HepG2 (cell line): Measurements from ENCODE around the gene PIK3C2B. TPM values are rescaled to one million over a fixed set of nuclear protein-coding genes. Genes with fewer than 3 reads are reported as not detected.

Experiments used
- ATF5 ChIP-seq: sonication (generic); formaldehyde crosslinking; IDR thresholded peaks from 2 replicates; pipeline ENCODE4 v1.4.0; 2020; ENCODE audit warnings: mild to moderate bottlenecking, low read depth, missing genetic modification reagents
- ATF7 ChIP-seq, 2 experiments: fragments of 450-650 bp in 1 of 2; sonication (generic) in 1 of 2; formaldehyde crosslinking in 1 of 2; IDR thresholded peaks; 2 replicates each; pipeline versions ENCODE4 v1.4.0 to v1.6.1; 2016 to 2020; ENCODE audit warnings: antibody characterized with exemption in 1 of 2, mild to moderate bottlenecking in 1 of 2, missing genetic modification reagents in 1 of 2
- CENPBD1 ChIP-seq: sonication (generic); formaldehyde crosslinking; IDR thresholded peaks from 2 replicates; pipeline ENCODE4 v1.8.0; 2022; ENCODE audit warnings: missing genetic modification reagents, low read depth, mild to moderate bottlenecking, borderline replicate concordance
- DR1 ChIP-seq: sonication (generic); formaldehyde crosslinking; IDR thresholded peaks from 2 replicates; pipeline ENCODE4 v1.8.0; 2021; ENCODE audit warnings: mild to moderate bottlenecking, missing genetic modification reagents, inconsistent platforms
- EEA1 ChIP-seq: sonication (generic); formaldehyde crosslinking; IDR thresholded peaks from 2 replicates; pipeline ENCODE4 v1.5.1; 2020; ENCODE audit warnings: mild to moderate bottlenecking, missing genetic modification reagents, borderline replicate concordance
- FLYWCH1 ChIP-seq: sonication (generic); formaldehyde crosslinking; IDR thresholded peaks from 2 replicates; pipeline ENCODE4 v1.8.1; 2023; ENCODE audit warnings: mild to moderate bottlenecking, missing genetic modification reagents
- FOXO1 ChIP-seq: sonication (generic); formaldehyde crosslinking; IDR thresholded peaks from 2 replicates; pipeline ENCODE4 v1.4.0; 2020; ENCODE audit warnings: missing genetic modification reagents
- GLI4 ChIP-seq: sonication (generic); formaldehyde crosslinking; IDR thresholded peaks from 2 replicates; pipeline ENCODE4 v1.5.1; 2020; ENCODE audit warnings: missing genetic modification reagents, mild to moderate bottlenecking, moderate library complexity, borderline replicate concordance
- MTF1 ChIP-seq: sonication (generic); formaldehyde crosslinking; IDR thresholded peaks from 2 replicates; pipeline ENCODE4 v1.5.0; 2020; ENCODE audit warnings: missing genetic modification reagents
- RARG ChIP-seq: sonication (generic); formaldehyde crosslinking; IDR thresholded peaks from 2 replicates; pipeline ENCODE4 v1.4.0; 2020; ENCODE audit warnings: low read depth, mild to moderate bottlenecking, missing genetic modification reagents
- SALL2 ChIP-seq: sonication (generic); formaldehyde crosslinking; IDR thresholded peaks from 2 replicates; pipeline ENCODE4 v1.8.1; 2023; ENCODE audit warnings: mild to moderate bottlenecking, missing genetic modification reagents, inconsistent platforms
- SNAPC2 ChIP-seq: sonication (generic); formaldehyde crosslinking; IDR thresholded peaks from 2 replicates; pipeline ENCODE4 v1.8.1; 2022; ENCODE audit warnings: mild to moderate bottlenecking, missing genetic modification reagents
- SRSF1 ChIP-seq: fragments of 200-400 bp; formaldehyde crosslinking; optimal IDR thresholded peaks from 2 replicates; pipeline ENCODE3; 2017; ENCODE audit warnings: mild to moderate bottlenecking, low read depth, low read length, moderate library complexity
- ZNF253 ChIP-seq: sonication (generic); formaldehyde crosslinking; IDR thresholded peaks from 2 replicates; pipeline ENCODE4 v1.8.0; 2022; ENCODE audit warnings: mild to moderate bottlenecking, missing genetic modification reagents, borderline replicate concordance
- ZNF382 ChIP-seq: sonication (generic); formaldehyde crosslinking; IDR thresholded peaks from 2 replicates; pipeline ENCODE4 v1.5.0; 2020; ENCODE audit warnings: missing genetic modification reagents, mild to moderate bottlenecking, borderline replicate concordance
- ZNF674 ChIP-seq: sonication (generic); formaldehyde crosslinking; IDR thresholded peaks from 2 replicates; pipeline ENCODE4 v1.5.0; 2020; ENCODE audit warnings: low read depth, mild to moderate bottlenecking, missing genetic modification reagents
- ZNF737 ChIP-seq: sonication (generic); formaldehyde crosslinking; IDR thresholded peaks from 2 replicates; pipeline ENCODE4 v1.5.0; 2020; ENCODE audit warnings: missing genetic modification reagents, mild to moderate bottlenecking, borderline replicate concordance
- polyA plus RNA-seq, 8 experiments: library from polyadenylated mRNA; depleted of rRNA in 3 of 8; stranded (reverse) in 7 of 8; unstranded in 1 of 8; fragments of >200 nt; fragmentation: Illumina TruSeq in 4 of 8; extraction: Trizol in 4 of 8; gene quantifications; 2 replicates each; pipeline versions ENCODE4 v1.2.1 to v1.2.3, GENCODE V29; 2011 to 2016; ENCODE audit warnings: low read depth in 4 of 8, missing spikeins in 1 of 8, mixed read lengths in 1 of 8; ENCODE audit not compliant: insufficient read depth in 1 of 8
- total RNA-seq, 5 experiments: library from RNA; depleted of rRNA; stranded (reverse); fragments of >200 nt; fragmentation: Illumina TruSeq; extraction: Trizol; gene quantifications; 2 replicates each; pipeline ENCODE4 v1.2.3, GENCODE V29; 2016; ENCODE audit warnings: low read depth in 1 of 5
- TF ChIP-seq, protein P1 (sequence below): sonication (generic); IDR thresholded peaks from 2 replicates; pipeline ENCODE4 v1.6.1; 2016; ENCODE audit warnings: low read depth, borderline replicate concordance
- TF ChIP-seq, protein P2 (sequence below): sonication (generic); formaldehyde crosslinking; IDR thresholded peaks from 2 replicates; pipeline ENCODE4 v1.4.0; 2020; ENCODE audit warnings: mild to moderate bottlenecking, missing genetic modification reagents

Gene PIK3C2B
- total and polyA plus RNA-seq, 2 of the 13 experiments (the other 11 are each of a cell fraction or from before 2014, with no cell fraction given), result 3.4 to 4.5 TPM

- TF ChIP-seq EEA1 (CRISPR knock-in tag) (no peak), RARG (CRISPR knock-in tag) (no peak), ATF7 (IDR thresholded peaks at IDR 0.05) (no peak), ATF7 (CRISPR knock-in tag; IDR thresholded peaks at IDR 0.05) (no peak), CENPBD1 (CRISPR knock-in tag) (no peak), SALL2 (CRISPR knock-in tag) (no peak), ZNF674 (no peak), SNAPC2 (CRISPR knock-in tag) (no peak), ATF5 (CRISPR knock-in tag) (no peak), SRSF1 (no peak), ZNF737 (CRISPR knock-in tag) (no peak), ZNF253 (CRISPR knock-in tag) (no peak), FOXO1 (CRISPR knock-in tag) (no peak), MTF1 (peak; percentile 47; the same call in 1 of the 2 replicates), DR1 (CRISPR knock-in tag) (no peak), FLYWCH1 (CRISPR knock-in tag) (no peak), GLI4 (CRISPR knock-in tag) (no peak), ZNF382 (CRISPR knock-in tag) (no peak)
- TF ChIP-seq, protein P1, sequence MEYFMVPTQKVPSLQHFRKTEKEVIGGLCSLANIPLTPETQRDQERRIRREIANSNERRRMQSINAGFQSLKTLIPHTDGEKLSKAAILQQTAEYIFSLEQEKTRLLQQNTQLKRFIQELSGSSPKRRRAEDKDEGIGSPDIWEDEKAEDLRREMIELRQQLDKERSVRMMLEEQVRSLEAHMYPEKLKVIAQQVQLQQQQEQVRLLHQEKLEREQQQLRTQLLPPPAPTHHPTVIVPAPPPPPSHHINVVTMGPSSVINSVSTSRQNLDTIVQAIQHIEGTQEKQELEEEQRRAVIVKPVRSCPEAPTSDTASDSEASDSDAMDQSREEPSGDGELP, result no peak
- TF ChIP-seq, protein P2, sequence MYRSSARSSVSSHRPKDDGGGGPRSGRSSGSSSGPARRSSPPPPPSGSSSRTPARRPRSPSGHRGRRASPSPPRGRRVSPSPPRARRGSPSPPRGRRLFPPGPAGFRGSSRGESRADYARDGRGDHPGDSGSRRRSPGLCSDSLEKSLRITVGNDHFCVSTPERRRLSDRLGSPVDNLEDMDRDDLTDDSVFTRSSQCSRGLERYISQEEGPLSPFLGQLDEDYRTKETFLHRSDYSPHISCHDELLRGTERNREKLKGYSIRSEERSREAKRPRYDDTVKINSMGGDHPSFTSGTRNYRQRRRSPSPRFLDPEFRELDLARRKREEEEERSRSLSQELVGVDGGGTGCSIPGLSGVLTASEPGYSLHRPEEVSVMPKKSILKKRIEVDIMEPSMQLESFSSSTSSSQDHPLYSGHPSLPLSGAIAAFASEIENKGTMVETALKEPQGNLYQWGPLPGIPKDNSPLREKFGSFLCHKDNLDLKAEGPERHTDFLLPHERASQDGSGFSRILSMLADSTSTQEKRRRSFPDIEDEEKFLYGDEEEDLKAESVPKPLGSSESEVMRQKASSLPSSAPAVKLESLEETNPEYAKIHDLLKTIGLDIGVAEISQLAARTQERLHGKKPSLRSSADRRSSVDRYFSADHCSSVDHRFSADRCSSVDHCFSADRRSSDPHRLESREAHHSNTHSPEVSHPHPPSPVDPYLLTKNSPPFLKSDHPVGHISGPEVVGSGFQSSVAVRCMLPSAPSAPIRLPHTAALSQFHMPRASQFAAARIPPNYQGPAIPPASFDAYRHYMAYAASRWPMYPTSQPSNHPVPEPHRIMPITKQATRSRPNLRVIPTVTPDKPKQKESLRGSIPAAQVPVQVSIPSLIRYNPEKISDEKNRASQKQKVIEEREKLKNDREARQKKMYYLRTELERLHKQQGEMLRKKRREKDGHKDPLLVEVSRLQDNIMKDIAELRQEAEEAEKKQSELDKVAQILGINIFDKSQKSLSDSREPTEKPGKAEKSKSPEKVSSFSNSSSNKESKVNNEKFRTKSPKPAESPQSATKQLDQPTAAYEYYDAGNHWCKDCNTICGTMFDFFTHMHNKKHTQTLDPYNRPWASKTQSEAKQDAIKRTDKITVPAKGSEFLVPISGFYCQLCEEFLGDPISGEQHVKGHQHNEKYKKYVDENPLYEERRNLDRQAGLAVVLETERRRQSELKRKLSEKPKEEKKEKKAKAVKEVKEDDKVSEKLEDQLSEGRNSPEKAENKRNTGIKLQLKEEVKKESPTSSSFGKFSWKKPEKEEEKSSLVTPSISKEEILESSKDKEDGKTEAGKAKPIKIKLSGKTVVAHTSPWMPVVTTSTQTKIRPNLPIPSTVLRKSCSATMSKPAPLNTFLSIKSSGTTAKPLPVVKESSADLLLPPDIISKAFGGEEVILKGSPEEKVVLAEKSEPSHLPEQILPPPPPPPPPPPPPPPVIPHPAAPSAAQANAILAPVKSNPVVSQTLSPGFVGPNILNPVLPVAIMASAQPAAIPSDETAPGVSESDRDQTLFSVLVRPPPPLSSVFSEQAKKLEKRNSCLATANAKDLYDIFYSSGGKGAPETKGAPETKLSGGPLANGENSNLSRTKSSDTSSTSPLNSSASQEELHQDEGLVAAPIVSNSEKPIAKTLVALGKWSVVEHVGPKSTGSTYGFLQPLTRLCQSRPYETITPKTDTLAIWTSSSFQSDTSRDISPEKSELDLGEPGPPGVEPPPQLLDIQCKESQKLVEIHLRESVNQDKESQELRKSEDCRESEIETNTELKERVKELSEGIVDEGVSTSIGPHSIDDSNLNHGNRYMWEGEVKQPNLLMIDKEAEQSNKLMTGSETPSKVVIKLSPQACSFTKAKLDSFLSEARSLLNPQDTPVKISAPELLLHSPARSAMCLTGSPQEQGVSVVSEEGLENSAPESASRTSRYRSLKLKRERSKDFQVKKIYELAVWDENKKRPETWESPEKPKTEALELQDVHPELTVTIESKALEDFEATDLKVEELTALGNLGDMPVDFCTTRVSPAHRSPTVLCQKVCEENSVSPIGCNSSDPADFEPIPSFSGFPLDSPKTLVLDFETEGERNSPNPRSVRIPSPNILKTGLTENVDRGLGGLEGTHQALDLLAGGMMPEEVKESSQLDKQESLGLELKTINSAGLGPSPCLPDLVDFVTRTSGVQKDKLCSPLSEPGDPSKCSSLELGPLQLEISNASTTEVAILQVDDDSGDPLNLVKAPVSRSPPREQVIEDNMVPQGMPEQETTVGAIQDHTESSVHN, result no peak
These were observed 12.9 kb upstream of the PIK3C2B start (continued) for GRCh38 chr1:204507317-204508105.
